Cardiac septum (tissue), 1 donor: ENCODE data around the gene F13B. TPM values are rescaled to one million over a fixed set of nuclear protein-coding genes. Genes with fewer than 3 reads are reported as not detected.
"Not testable (repeated sequence)": the region's sequence is repeated elsewhere in the genome, so short reads cannot be mapped to it uniquely, and the experiment has no call there.

Source experiments
- DNase-seq: peaks from one replicate; pipeline ENCODE4 v3.0.0-alpha.2; 2020; ENCODE audit warnings: low spot score
- intact Hi-C: fragments of 100-400 bp; cut with DNase I; formaldehyde crosslinking; loops from one replicate; pipeline ENCODE4 v1.14.0; 2022
- long read RNA-seq: library from polyadenylated mRNA; unstranded; transcript quantifications from one replicate; pipeline ENCODE4 v2.0.0, GENCODE V29; 2021
- total RNA-seq: library from RNA; stranded (reverse); fragmentation: NEBNext Ultra II Directional; extraction: Animal tissue kit (Norgen Biotek cat#: 25700); gene quantifications from one replicate; pipeline ENCODE4 v1.2.1, GENCODE V29; 2021
- donor health status: DM: no; HTN: no; CAD: no.

F13B gene, protein sequence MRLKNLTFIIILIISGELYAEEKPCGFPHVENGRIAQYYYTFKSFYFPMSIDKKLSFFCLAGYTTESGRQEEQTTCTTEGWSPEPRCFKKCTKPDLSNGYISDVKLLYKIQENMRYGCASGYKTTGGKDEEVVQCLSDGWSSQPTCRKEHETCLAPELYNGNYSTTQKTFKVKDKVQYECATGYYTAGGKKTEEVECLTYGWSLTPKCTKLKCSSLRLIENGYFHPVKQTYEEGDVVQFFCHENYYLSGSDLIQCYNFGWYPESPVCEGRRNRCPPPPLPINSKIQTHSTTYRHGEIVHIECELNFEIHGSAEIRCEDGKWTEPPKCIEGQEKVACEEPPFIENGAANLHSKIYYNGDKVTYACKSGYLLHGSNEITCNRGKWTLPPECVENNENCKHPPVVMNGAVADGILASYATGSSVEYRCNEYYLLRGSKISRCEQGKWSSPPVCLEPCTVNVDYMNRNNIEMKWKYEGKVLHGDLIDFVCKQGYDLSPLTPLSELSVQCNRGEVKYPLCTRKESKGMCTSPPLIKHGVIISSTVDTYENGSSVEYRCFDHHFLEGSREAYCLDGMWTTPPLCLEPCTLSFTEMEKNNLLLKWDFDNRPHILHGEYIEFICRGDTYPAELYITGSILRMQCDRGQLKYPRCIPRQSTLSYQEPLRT
- total RNA-seq: not detected
- long read RNA-seq: 0 reads

DNA sequence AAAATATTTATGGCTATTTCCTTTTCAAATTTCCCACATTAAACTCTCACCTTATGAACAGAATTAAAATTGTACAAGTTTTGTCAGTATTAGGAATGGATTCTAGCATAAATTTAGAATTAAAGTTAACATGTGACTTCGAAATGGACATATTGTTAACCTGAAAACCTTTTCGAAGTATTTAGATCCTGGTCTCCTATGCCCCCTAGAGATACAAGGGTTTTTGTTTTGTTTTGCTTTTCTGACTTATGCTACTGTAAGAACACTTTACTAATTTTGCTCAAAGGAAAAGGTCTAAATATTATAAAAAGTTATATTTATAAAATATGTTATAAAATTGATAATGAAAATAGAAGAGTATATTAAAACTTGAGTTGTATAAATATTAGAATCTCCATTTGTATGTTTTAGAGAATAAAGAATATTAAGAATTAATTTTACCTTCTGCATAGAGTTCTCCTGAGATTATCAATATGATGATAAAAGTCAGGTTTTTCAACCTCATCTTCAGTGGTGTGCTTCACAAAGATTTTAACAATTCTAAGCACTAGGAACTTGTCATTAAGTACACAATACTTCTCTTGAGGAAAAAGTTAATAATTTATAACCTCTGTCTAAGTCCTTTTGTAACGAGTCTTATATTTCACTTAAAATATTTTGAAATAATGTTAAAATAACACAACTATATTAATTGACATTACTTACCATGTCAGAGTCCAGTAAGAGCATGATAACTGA, at the start of gene F13B:
F13B (minus strand) TSS at position 542 of the 738 bp plus-strand sequence; CDS start at position 505, 37 bp downstream.
- intact Hi-C loops: no loop called here
- no peak for DNase-seq

DNA sequence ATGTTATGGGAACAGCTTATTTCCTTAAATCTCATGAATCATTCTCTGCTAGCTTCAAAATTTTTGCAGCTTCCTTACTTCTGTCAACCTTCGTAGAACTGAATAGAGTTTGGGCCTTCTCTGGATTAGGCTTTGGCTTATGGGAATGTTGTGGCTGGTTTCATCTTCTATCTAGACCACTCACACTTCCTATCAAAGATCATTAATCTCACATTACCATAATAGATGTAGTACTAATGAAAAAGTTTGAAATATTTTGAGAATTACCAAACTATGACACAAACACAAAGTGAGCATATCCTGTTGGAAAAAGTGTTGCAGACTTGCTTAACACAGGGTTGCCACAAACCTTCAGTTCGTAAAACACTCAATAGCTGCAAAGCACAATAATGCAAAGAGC, 49.1 kb upstream of the F13B start:
- DNase-seq: no peak
- intact Hi-C loops: no loop called here

DNA sequence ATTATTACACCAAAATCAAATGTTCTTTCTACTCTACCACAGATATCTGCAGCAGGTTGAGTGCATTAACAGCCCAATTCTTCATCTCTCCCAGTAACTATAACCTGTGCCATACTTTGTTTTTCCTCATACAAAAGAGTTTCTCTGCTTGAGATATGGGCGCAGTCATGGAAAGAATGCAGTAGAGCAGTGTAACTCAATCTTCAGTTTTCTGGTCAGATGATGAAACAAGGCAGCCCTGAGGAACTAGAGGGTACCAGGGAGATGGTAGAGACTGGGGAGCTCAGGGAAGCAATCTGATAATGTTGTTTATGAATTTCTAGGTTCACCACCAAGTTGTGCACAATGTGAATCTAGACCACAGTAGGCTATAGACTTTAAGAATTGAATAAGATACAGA, 39.8 kb upstream of the F13B start:
- no peak for DNase-seq
- intact Hi-C loops: no loop called here

DNA sequence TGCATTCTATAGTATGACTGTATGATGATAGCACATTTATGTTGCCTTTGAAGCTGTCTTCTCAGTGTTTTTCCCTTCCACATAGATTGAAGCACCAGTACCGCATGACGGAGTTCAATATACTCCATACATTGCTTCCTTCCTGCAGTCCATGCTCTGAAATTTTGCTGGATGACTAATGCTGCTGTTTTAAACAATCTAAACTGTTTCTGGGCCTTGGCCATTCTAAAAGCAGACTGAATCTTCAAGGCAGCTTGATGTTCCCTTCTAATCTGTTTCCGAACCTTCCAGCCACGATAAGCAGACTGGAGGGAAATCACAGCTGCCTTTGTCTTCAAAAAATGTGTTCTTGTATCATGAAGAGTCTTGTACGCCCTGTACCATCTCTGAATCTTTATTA, 36.2 kb upstream of the F13B start:
- no peak for DNase-seq
- intact Hi-C loops: no loop called here

DNA sequence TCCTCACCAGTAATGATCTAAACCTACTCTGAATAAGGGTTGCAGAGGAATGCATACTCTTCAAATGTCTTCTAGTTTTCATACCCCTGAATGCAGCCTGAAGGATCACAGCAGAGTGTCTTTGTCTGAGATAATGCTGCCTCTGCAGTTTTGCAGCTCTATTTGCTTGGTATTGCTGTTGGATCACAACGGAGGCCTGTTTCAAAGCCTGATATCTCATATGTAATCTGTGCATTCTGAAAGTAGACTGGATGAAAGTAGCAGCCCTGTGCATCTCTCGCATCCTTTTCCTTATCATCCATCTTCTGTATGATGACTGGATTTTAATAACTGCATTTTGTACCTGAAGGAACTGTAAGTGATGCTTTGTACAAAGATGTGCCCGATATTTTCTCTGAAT, 34.9 kb upstream of the F13B start:
- no peak for DNase-seq
- intact Hi-C loops: no loop called here

DNA sequence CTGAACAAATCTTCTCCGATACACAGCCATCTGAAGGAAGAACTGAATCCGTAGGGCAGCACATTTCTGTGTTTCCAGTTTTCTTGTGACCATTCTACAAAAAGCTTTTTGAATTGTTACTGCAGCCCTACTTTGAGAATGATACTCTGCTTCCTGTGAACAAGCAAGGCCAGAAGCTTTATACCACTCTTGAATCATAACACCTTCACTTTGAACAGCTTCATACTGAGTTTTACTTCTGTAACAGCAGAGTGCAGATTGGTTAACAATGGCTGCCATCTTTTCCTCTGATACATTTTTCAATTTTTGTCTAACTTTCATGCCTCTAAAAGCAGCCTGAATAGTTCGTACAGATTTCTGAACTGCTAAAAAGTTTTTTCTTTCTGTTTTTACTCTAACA, 33.6 kb upstream of the F13B start:
- DNase-seq: no peak
- intact Hi-C loops: no loop called here

DNA sequence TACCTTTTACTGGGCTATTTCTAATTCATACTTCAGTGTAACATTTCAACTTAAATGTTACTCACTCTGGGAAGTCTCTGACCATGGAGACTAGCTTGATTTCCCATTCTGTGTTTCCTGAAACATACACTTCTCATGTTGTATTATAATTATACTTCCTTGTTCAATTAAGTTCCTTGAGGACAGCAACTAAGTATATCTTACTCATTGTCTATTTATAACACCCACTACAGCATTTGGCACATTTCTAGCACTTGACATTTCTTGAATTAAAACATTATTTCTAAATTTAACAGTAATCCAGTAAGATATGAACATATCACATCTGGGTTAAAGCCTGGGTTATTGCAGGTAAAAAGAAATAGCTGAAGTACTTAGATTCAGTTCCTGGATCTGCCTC, 32.4 kb upstream of the F13B start:
- intact Hi-C loops: no loop called here
- DNase-seq: no peak

DNA sequence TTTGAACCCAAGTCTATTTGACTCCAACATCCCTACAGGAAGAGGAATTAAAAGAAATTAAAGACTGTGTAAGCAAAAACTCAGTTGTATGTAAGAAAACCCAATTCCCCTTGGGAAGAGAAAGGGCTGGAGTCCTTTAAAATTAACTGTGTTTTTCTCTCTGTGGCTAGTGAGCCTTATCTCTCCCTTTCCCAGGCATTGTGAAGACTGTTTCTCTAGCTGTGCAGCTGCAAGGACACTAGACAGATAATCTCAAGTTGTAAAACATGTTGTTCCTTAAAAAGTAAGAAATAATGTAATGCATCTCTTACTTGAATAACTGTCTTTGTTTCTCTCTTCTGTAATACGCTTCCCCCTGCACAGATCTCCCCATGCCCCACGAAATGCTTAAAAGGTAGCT, 29.9 kb upstream of the F13B start:
- DNase-seq, intact Hi-C loops: not testable (repeated sequence)

DNA sequence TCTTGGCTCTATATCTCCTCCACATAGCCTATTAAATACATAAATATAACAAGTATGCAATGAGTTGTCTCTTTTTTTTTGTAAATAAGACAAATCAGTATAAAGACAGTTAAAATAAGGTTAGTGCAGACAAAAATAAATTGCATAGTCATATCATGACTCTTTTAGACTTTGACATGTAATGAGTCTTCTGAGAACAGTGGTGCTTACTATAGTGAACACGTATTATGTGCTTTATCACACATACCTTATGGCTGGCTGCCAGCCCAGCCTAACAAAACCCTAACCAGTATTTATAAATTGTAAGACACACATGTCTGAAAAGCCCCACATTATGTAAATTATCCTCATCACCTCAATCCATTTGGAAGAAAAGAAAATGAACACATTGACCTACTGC, 29.1 kb upstream of the F13B start:
- no peak for DNase-seq
- intact Hi-C loops: no loop called here

DNA sequence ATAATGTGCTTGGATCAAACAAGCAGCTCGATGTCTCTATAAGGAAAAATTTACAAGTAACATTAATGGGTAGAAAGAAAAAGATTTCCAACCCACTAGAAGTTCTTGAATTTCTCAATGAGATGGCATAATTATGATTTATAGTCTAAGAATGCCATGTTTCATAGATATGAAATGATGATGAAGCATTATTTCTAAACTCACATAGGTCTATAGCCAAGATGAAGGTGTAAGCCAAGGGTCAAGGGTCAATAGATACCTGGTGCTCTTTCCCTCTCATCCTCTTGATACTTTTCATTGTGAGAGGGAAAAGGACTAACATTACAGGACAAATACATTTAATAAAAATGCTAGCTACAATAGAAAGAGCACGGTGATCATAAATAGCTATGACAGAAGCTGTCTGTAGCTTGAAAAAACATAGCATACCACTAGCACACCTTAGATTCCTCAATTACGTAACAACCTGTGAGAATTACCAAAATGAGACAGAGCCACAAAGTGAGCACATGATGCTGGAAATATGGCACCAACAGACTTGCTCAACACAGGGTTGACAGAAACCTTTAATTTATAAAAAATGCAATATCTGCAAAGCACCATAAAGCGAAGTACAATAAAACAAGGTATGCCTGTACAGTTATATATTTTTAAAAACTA, 26.3 kb upstream of the F13B start:
- intact Hi-C loops: no loop called here
- DNase-seq: no peak

DNA sequence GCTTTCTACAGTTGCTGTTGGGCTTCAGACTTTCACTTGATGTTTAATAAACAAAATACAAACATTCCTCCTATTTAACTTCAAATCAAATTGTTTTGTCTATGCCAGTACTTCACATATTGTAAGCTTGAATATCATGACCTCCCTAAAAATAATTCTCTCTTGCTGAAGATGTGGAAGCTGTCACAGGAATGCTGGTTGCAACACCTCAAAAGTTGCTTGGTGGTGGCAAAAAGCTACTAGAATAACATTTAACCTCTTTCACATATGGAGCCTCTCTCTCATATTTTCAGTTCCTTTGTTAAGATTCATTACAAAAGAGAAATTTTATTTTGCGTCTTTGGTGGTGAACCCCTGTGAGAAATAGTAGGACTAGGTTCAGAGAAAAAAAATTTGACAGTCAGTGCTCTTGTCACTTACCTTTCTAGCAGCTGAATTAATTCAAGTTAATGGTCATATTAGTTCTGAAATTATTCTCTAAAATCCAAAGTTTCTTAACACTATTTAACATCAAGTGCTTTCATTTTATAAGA, 25.5 kb upstream of the F13B start:
- intact Hi-C loops: no loop called here
- no peak for DNase-seq

DNA sequence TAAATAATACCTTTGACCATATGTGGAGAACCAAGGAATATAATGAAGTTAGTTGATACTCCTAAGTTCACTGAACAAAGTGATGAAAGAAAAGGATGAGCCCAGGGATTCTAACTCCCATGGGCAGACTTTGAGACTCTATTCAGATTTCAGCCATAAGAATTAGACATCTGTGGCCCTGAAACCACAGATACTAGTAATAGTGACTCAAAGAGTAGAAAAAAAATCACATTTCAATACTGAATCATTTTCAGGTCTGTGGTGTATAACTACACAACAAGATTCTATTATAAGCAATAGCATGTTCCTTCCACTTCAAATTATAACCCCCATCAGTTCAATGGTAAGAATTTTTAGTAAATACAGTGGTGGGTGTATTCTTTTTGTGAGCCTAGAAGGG, 16.4 kb upstream of the F13B start:
- intact Hi-C loops: no loop called here
- no peak for DNase-seq

DNA sequence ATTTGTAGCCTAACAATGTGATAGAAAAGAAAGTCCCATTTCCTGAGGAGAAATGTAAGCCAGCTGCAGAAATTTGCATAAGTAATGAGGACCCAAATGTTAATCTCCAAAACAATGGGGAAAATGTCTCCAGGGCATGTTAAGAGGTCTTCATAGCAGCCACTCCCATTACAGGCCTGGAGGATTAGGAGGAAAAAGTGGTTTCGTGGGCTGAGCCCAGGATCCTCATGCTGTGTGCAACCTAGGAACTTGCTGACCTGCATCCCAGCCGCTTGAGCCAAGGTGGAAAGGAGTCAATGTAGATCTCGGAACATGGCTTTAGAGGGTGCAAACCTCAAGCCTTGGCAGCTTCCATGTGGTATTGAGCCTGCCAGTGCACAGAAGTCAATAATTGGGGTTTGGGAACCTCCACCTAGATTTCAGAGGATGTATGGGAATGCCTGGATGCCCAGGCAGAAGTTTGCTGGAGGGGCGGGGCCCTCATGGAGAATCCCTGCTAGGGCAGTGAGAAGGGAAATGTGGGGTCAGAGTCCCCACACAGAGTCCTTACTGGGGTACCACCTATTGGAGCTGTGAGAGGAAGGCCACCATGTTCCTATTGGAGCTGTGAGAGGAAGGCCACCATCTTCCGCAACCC, 14.2 kb upstream of the F13B start:
- intact Hi-C loops: no loop called here
- no peak for DNase-seq

DNA sequence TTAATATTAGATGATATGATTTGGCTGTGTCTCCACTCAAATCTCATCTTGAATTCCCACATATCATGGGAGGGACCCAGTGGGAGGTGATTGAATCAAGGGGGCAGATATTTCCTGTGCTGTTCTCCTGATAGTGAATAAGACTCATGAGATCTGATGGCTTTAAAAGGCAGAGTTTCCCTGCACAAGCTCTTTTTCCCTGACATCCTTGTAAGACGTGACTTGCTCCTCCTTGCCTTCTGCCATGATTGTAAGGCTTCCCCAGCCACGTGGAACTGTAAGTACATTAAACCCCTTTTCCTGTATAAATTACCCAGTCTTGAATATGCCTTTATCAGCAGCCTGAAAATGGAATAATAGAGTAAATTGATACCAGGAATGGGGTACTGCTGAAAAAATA, 13.3 kb upstream of the F13B start:
- no peak for DNase-seq
- intact Hi-C loops: no loop called here

DNA sequence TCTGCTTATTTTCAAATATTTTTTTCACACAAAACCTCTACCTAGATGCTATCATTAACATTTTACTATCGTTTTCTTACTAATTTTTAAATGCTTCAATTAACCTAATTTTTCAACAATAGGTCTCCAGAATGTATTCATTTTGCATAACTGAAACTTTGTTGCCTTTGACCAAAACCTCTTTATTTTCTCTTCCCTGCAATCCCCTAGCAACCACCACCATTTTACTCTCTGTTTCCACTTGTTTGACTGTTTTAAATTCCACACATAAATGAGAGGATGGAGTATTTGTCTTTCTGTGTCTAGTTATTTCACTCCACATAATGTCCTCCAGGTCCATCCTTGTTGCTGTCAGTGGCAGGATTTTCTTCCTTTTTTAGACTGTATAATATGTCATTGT, 9.5 kb upstream of the F13B start:
- DNase-seq: no peak
- intact Hi-C loops: no loop called here

DNA sequence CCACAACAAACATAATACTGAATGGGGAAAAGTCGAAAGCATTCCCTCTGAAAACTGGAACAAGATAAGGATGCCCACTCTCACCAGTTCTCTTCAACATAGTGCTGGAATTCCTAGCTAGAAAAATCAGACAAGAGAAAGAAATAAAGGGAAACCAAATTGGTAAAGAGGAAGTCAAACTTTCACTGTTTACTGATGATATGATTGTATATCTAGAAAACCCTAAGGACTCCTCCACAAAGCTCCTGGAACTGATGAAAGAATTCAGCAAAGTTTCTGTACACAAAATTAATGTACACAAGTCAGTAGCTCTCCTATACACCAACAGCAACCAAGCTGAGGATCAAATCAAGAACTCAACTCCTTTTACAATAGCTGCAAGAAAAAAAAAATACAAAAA, 6.9 kb upstream of the F13B start:
- no peak for DNase-seq
- intact Hi-C loops: no loop called here

DNA sequence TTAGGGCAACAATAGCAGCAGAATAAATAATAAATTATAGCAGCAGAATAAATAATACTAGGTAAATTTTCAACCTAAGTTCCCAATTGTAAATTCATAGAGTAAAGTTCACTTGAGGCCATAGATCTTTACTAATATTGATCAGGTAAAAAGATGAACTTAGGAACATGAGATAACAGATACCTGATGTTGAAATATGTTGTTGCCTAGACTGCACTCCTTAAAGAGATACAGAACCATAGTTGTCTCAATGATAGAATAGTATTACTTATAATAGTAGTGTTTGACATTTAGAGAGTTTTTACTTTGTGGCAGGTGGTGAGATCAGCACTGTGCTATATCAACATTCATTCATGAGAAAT, 378 bp upstream of the F13B start:
- intact Hi-C loops: no loop called here
- no peak for DNase-seq

DNA sequence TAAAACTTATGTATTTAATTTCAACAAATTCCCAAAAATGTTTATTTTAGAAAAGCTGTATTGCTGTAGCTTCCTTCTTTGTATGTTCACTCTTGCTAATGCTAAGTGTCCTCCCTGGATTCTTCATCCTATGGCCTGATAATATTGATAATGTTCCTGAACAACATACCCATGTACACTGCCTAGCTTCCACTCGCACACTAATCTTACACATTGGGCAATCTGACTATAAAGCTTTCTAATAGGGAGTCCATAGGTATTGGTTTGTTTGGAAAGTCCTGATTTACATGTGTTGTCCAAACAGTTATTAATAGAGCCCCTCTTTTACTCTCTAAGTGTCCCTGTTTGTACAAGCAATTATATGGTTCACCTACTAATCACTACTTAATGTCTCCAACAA, 783 bp downstream of the F13B start:
- DNase-seq: no peak
- intact Hi-C loops: no loop called here

DNA sequence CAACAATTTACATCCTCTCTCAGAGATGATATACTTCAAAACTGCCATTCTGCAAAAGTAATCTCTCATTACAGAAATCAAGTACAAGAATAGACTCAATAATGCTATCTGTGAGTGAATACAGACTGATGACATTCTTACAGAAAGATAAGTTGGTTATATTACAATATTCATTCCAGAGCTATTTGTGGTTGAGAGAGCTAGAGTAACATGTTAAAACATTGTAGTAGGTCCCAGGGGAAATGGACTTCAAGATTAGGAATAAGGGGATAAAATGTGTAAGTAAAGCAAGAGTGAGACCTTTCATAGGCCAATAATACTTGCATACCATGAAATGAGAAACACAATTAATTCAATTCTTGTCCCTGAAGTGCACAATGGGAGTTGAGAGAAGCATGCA, 1.5 kb downstream of the F13B start:
- DNase-seq: no peak

DNA sequence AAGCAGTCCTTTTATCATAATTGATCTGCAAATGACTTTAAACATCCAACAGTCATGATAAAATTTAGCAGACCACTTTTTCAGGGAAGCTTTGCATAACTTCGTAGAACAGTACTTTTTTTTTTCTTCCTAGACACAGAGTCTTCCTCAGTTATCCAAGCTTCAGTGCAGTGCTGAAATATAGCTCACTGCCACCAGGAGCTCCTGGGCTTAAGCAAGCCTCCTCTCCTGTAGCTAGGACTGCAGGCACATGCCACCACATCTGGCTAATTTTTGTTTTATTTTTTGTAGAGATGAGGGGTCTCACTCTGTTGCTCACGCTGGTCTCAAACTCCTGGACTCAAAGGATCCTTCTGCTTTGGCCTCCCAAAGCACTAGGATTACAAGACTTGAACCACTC, 3.8 kb downstream of the F13B start:
- intact Hi-C loops: no loop called here
- no peak for DNase-seq

More for the DNA sequence above, 1.5 kb downstream of the F13B start:
- intact Hi-C loops: no loop called here
